K562 (cell line): ENCODE measurements around the gene CSF2RB.

Source experiments
- ADNP ChIP-seq: fragments of 200-800 bp; sonication (Bioruptor generic); IDR thresholded peaks from 2 replicates; pipeline ENCODE4 v1.6.1; 2016; ENCODE audit warnings: missing genetic modification characterization, missing compliant biosample characterization
- ARHGAP35 ChIP-seq: fragments of 450-650 bp; IDR thresholded peaks from 2 replicates; pipeline ENCODE4 v1.6.1; 2018; ENCODE audit not compliant: partially characterized antibody
- CBX2 ChIP-seq: fragments of 200-600 bp; sonication (generic); IDR thresholded peaks from one replicate; pipeline ENCODE4 v1.6.1; 2012; ENCODE audit warnings: mild to moderate bottlenecking, low read length, inconsistent platforms; ENCODE audit not compliant: insufficient read depth, poor library complexity, severe bottlenecking
- CC2D1A ChIP-seq: fragments of 450-650 bp; IDR thresholded peaks from 2 replicates; pipeline ENCODE4 v1.6.1; 2017; ENCODE audit warnings: mild to moderate bottlenecking
- ESRRA ChIP-seq: fragments of 450-650 bp; IDR thresholded peaks from 2 replicates; pipeline ENCODE4 v1.6.1; 2014; ENCODE audit warnings: low read depth, mild to moderate bottlenecking, moderate library complexity, borderline replicate concordance
- MTA3 ChIP-seq: fragments of 450-650 bp; formaldehyde crosslinking; IDR thresholded peaks from 2 replicates; pipeline ENCODE4 v1.6.1; 2017; ENCODE audit warnings: mild to moderate bottlenecking, borderline replicate concordance
- SIRT6 ChIP-seq: IDR thresholded peaks from one replicate; pipeline ENCODE4 v1.6.1; 2012; ENCODE audit warnings: low read depth, mild to moderate bottlenecking, control low read depth, inconsistent platforms, low read length, moderate library complexity
- ZNF76 ChIP-seq: fragments of 250-450 bp; sonication (Bioruptor Pico); IDR thresholded peaks from 2 replicates; pipeline ENCODE4 v1.4.0; 2020; ENCODE audit warnings: mild to moderate bottlenecking, moderate library complexity, borderline replicate concordance
- TF ChIP-seq, protein P1 (sequence below), 3 experiments: IDR thresholded peaks in 2 of 3; conservative IDR thresholded peaks in 1 of 3; 2 replicates each; pipeline ENCODE4 v1.5.1; 2011 to 2012; ENCODE audit warnings: low read length in 3 of 3, mild to moderate bottlenecking in 3 of 3, control low read depth in 2 of 3, improper control_type of control experiment in 1 of 3, inconsistent platforms in 1 of 3, low read depth in 1 of 3, mixed read lengths in 1 of 3, moderate library complexity in 1 of 3; ENCODE audit not compliant: insufficient read depth in 2 of 3
- TF ChIP-seq, protein P2 (sequence below): fragments of 250-450 bp; sonication (Bioruptor Pico); IDR thresholded peaks from 2 replicates; pipeline ENCODE4 v1.5.0; 2020; ENCODE audit warnings: mild to moderate bottlenecking, borderline replicate concordance

DNA sequence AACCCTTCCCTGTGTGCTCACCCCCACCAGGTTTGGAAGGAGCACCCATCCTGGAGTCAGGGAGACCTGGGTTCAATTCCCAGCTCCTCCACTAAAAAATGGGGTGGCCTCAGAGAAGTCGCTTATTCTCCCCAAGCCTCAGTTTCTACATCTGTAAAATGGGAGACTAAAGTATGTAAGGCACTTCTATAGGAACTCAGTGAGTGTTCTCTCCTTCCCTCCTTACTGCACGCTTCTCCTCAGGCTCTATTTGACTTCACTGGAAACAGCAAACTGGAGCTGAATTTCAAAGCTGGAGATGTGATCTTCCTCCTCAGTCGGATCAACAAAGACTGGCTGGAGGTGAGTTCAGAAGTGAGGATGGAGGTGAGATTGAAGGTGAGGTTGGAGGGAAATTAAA lies 41.3 kb upstream of the CSF2RB start:
- TF ChIP-seq ARHGAP35: no peak
- no peak for TF ChIP-seq MTA3
- TF ChIP-seq, protein P1, sequence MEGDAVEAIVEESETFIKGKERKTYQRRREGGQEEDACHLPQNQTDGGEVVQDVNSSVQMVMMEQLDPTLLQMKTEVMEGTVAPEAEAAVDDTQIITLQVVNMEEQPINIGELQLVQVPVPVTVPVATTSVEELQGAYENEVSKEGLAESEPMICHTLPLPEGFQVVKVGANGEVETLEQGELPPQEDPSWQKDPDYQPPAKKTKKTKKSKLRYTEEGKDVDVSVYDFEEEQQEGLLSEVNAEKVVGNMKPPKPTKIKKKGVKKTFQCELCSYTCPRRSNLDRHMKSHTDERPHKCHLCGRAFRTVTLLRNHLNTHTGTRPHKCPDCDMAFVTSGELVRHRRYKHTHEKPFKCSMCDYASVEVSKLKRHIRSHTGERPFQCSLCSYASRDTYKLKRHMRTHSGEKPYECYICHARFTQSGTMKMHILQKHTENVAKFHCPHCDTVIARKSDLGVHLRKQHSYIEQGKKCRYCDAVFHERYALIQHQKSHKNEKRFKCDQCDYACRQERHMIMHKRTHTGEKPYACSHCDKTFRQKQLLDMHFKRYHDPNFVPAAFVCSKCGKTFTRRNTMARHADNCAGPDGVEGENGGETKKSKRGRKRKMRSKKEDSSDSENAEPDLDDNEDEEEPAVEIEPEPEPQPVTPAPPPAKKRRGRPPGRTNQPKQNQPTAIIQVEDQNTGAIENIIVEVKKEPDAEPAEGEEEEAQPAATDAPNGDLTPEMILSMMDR (IDR thresholded peaks at IDR 0.05 in 2 of 3, conservative IDR thresholded peaks at IDR 0.05 in 1 of 3; ENCODE audit: insufficient read depth in 2 of 3, low read depth in 1 of 3, low read length in 3 of 3): no peak
- TF ChIP-seq, protein P2, sequence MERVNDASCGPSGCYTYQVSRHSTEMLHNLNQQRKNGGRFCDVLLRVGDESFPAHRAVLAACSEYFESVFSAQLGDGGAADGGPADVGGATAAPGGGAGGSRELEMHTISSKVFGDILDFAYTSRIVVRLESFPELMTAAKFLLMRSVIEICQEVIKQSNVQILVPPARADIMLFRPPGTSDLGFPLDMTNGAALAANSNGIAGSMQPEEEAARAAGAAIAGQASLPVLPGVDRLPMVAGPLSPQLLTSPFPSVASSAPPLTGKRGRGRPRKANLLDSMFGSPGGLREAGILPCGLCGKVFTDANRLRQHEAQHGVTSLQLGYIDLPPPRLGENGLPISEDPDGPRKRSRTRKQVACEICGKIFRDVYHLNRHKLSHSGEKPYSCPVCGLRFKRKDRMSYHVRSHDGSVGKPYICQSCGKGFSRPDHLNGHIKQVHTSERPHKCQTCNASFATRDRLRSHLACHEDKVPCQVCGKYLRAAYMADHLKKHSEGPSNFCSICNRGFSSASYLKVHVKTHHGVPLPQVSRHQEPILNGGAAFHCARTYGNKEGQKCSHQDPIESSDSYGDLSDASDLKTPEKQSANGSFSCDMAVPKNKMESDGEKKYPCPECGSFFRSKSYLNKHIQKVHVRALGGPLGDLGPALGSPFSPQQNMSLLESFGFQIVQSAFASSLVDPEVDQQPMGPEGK (CRISPR knock-in tag): no peak
- TF ChIP-seq ESRRA: no peak
- TF ChIP-seq ADNP (tag): no peak
- TF ChIP-seq CBX2: no peak
- TF ChIP-seq CC2D1A: no peak
- no peak for TF ChIP-seq ZNF76 (CRISPR knock-in tag)
- TF ChIP-seq SIRT6: no peak
